Thoracic aorta (tissue), 2 donors: ENCODE data around the gene SLC9A5. TPM values are rescaled to one million over a fixed set of nuclear protein-coding genes. Genes with fewer than 3 reads are reported as not detected.

Experiments
- ATAC-seq: fragments of 150-250 bp; one replicate; pipeline ENCODE4 v1.8.0; 2017; ENCODE audit warnings: low read depth; ENCODE audit not compliant: insufficient number of reproducible peaks, low FRiP score
- DNase-seq: peaks from one replicate; pipeline ENCODE4 v3.0.0-alpha.2; 2020; ENCODE audit warnings: low spot score
- H3K27ac ChIP-seq, 2 donors: fragments of 200-600 bp; sonication (generic); 1 replicate in 1 of 2; 2 replicates in 1 of 2; pipeline ENCODE4 v1.5.1; 2016; ENCODE audit warnings: mild to moderate bottlenecking in 2 of 2, moderate library complexity in 2 of 2
- H3K27me3 ChIP-seq: fragments of 200-600 bp; sonication (generic); replicated peaks from 2 replicates; pipeline ENCODE4 v1.6.0; 2016; ENCODE audit warnings: mild to moderate bottlenecking; ENCODE audit not compliant: insufficient read depth
- H3K36me3 ChIP-seq: fragments of 200-600 bp; sonication (generic); one replicate; pipeline ENCODE4 v1.5.1; 2016
- H3K4me1 ChIP-seq, 2 donors: fragments of 200-600 bp; sonication (generic); 1 replicate in 1 of 2; 2 replicates in 1 of 2; pipeline versions ENCODE4 v1.5.1 to v1.6.0; 2016; ENCODE audit warnings: low read depth in 2 of 2, mild to moderate bottlenecking in 1 of 2; ENCODE audit not compliant: control insufficient read depth in 1 of 2
- H3K4me3 ChIP-seq: fragments of 200-600 bp; sonication (generic); 2 replicates; pipeline ENCODE4 v1.5.1; 2016; ENCODE audit warnings: mild to moderate bottlenecking
- H3K9me3 ChIP-seq: fragments of 200-600 bp; sonication (generic); 2 replicates; pipeline ENCODE4 v1.5.1; 2016
- CTCF ChIP-seq: fragments of 200-600 bp; sonication (generic); IDR thresholded peaks from one replicate; pipeline ENCODE4 v1.5.1; 2019; ENCODE audit warnings: antibody characterized with exemption
- total RNA-seq, 2 donors: library from RNA; depleted of rRNA; stranded (reverse); fragments of >200 nt; gene quantifications; one replicate each; pipeline versions ENCODE4 v1.1.0 to v1.2.3, GENCODE V29; 2016

SLC9A5 gene
- total RNA-seq, 2 donors from 2014 or later, result 1.4 to 1.8 TPM

DNA sequence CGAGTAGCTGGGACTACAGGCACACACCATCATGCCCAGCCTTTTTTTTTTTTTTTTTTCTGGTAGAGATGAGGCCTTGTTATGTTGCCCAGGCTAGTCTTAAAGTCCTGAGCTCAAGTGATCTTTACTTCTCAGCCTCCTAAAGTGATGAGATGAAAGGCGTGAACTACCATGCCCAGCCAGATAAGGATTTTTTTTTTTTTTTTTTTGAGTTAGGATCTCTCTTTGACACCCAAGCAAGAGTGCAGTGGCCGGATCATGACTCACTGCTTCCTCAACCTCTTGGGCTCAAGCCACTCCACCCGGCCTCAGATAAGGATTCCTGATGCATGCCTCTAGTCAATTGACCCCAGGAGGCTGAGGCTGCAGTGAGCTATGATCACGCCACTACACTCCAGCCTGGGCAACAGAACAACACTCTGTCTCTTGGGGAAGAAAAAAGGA, 19.4 kb downstream of the SLC9A5 start:
- Histone ChIP-seq H3K36me3 (no peaks in the 10 kb centered on the region), H3K4me1 (no peaks in the 10 kb centered on the region), H3K9me3 (no peaks in the 10 kb centered on the region), H3K27ac (no peak overlapping the region), H3K27me3 (no peaks in the 10 kb centered on the region), H3K4me3 (no peak overlapping the region)
- ATAC-seq, result no peak
- no peak for TF ChIP-seq CTCF
- DNase-seq, result no peak

GRCh38 chr16:67269766-67270165, 21.0 kb downstream of the SLC9A5 start:
- Histone ChIP-seq H3K27me3 (no peaks in the 10 kb centered on the region), H3K4me3 (no peak overlapping the region), H3K4me1 (no peaks in the 10 kb centered on the region), H3K9me3 (no peaks in the 10 kb centered on the region), H3K36me3 (no peaks in the 10 kb centered on the region), H3K27ac (no peak overlapping the region)
- no peak for ATAC-seq
- DNase-seq, result no peak
- no peak for TF ChIP-seq CTCF

DNA sequence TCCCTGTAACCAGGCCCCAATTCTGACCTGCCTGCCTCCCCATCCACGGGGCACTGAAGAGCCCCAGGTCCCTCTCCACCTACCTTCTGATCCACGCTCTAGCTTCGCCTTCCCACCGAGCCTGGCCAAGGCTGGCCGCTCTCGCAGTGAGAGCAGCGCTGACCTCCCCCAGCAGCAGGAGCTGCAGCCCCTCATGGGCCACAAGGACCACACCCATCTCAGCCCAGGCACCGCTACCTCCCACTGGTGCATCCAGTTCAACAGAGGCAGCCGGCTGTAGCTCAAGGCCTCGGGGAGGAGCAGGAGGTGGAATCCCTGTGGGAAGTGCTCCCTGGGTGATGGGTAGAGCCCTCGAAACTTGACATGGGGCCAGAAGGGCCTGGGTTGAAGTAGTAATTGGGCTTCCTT, 22.2 kb downstream of the SLC9A5 start:
- no peaks in the 10 kb centered on the region for H3K4me1 ChIP-seq
- no peak for ATAC-seq
- H3K4me3 ChIP-seq, result no peak overlapping the region
- H3K36me3 ChIP-seq, result no peaks in the 10 kb centered on the region
- H3K27me3 ChIP-seq, result no peaks in the 10 kb centered on the region
- no peak for DNase-seq
- no peak overlapping the region for H3K27ac ChIP-seq
- no peaks in the 10 kb centered on the region for H3K9me3 ChIP-seq
- TF ChIP-seq CTCF, result no peak

GRCh38 chr16:67271446-67271845, 22.7 kb downstream of the SLC9A5 start:
- TF ChIP-seq CTCF, result no peak
- Histone ChIP-seq H3K4me3 (no peak overlapping the region), H3K36me3 (no peaks in the 10 kb centered on the region), H3K27me3 (no peaks in the 10 kb centered on the region), H3K4me1 (no peaks in the 10 kb centered on the region), H3K9me3 (no peaks in the 10 kb centered on the region), H3K27ac (no peak overlapping the region)
- DNase-seq, result no peak
- no peak for ATAC-seq

DNA sequence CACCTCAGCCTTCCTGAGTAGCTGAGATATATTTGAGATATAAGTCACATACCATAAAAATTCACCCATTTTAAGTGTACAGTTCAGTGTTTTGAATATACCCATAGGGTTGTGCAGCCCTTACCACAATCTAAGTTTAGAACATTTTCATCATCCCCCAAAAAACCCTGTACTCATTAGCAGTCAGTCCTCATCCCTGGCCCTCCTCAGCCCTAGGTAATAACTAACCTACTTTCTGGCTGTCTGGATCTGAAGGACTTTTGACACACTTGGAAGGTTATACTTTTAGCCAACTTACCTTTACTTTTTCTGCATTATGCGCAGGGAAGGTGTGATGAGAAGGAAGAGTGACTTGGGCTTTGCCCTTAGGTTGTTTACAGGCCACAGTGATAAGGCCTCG, 26.5 kb downstream of the SLC9A5 start:
- no peaks in the 10 kb centered on the region for H3K9me3 ChIP-seq
- peaks cover 16 to 24% of the 10 kb centered on the region in 2 donors for H3K4me1 ChIP-seq
- no peaks in the 10 kb centered on the region for H3K27me3 ChIP-seq
- DNase-seq (no peak), ATAC-seq (no peak)
- no peaks in the 10 kb centered on the region for H3K36me3 ChIP-seq
- H3K4me3 ChIP-seq, result no peak overlapping the region
- no peak for TF ChIP-seq CTCF
- H3K27ac ChIP-seq, result no peak overlapping the region
